ENCODE measurements around the gene PTPRM.

Gene PTPRM

GRCh38 chr18:8351161-8351560 is 784.0 kb downstream of the PTPRM start:
- no peak for DNase-seq

DNA sequence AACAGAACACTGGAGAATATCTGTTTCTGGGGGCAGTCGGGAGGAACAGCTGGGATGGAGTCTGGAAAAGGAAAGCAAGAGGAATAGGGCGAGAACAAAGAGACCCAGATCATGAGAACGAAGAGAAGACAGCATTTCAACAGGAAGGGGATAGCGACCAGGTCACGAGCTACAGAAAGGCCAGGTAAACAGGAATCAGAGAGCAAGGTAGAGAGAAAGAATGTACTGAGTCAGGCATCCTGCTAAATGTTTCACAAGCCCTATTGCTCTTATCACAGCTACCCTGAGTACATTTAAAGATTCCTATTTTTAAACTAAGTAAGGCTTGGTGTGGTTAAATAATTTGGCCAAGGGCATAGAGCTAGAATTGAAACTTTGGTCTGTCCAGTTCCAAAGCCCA is 787.2 kb downstream of the PTPRM start:
- no peak for DNase-seq

DNA sequence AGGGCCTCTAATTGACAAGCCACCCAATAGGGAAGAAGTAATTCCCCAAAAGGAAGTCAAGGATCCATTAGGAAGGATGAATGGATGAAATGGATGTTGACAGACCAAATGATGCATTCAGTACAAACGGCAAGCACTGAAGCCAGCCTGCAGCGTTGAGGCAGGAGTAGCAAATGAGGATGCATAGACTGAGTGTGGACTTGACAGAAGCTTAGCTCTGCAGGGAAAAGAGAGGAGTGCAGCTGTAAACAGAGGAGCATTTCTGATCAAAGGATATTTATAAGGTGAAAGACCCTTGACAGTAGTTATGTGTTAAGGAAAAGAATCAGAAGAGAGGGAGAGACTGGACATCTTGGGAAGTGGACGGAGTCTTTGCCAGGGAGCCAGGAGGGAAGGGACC is 788.9 kb downstream of the PTPRM start:
- no peak for DNase-seq

DNA sequence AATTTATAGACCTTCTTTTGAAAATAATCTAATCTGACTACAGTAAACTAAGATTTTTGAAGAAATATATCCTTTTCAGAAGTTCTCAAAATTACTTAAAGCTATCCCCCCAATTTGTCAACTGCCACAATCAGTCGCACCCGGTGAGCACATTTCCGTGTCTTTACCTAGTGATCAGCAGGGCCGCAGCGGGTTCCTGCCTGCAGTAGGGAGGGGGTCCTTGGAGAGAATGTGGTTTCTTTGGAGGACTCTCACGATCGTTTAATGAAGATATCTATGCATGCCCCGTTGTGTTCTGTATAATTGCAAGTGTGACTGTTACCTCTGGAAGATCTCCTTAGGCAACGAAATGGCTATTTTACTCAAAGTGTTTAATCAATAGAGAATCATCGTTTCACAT is 790.2 kb downstream of the PTPRM start:
- no peak for DNase-seq

DNA sequence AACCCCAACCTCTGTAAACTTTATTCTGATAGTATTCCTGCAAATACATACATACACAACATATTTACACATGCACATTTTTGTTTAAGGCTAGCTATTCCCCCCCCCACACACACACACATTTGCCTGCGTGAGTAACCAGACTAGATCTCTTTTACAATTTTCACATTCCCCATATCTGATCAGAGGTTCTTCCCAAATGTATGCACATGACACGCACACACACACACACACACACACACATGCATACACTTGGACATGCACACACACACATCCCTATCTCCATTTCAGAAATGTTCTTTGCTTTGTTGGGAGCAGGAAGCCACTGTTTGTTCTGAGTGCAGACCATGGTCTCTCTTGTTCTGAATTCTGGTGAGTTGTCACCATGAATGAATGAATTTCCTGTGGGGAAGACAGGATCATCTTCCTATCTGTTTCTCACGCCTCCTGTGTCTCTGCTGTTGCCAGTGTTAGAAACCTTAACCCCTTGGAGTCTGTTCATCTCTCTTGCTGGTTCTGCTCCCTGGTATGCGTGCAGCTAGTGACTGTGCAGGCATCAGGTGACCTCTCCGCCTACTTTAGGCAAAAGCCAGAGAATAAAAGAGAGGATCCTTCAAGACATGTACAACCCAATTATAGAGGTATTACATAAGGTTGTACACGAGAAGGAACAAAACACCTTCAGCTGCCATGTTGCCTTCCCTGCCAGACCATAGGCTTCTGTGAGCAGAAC is 791.1 kb downstream of the PTPRM start:
- no peak for DNase-seq

GRCh38 chr18:8359076-8359475 is 792.0 kb downstream of the PTPRM start:
- DNase-seq = no peak

GRCh38 chr18:8359481-8359880 is 792.4 kb downstream of the PTPRM start:
- DNase-seq = no peak

DNA sequence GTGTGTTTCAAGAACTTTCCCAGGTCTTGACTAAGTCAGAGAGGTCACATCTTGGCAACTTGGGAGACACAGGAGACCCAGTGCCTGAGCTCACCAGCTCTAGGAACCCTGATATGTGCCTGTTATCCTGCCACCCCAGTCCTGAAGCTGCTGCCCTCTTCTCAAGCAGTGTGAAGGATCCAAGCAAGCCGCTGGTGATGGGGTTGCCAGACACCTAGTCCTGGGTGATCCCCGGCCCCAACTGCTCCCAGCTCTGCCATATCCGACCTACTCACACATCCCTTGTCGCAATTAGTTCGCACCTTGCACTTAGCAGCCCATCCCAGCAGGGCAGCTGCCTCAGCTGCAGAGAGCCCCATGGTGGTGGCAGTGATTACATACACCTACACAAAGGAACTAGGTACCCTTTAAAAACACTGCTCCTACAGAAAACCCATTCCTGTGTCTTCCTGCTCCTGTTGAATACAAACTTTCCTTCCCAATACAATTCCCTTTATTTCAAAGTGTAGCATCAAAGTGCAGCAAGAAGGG is 794.9 kb downstream of the PTPRM start:
- no peak for DNase-seq

DNA sequence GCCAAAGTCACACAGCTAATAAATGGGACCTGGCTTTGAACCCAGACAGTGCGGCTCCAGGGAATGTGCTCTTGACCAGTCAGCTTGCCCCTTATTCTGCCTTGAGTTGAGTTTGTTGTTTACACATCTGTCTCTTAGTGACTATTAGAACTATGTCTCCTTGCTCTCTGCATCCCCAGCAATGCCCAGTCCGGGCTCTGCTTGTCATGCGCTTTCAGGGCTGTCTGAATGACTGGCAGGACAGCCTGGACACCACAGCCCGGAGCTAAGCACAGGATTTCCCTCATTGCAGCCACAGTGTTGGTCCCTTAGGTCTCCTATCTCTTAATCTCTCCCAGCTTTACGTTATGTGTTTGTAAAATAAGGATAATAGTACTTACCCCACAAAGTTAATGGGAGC is 795.7 kb downstream of the PTPRM start:
- DNase-seq = no peak

DNA sequence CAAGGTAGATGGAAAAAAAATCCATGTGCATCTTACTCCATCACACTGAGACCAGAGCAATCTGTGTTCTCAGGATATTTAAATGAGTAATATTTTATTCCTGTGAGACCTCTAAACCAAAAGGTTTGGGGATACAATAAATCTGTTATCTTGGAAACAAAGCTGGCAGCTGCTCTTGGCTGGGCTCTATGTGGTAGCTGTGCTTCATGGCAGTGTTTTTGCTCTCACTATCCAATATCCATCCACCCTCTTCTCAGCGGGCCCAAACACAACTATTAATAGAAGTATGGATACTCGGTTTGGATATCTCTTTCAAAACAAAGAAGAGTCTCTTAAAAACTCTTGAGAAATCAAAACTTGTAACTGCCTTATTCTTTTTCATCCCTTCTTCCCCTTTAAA is 797.3 kb downstream of the PTPRM start:
- DNase-seq = no peak

DNA sequence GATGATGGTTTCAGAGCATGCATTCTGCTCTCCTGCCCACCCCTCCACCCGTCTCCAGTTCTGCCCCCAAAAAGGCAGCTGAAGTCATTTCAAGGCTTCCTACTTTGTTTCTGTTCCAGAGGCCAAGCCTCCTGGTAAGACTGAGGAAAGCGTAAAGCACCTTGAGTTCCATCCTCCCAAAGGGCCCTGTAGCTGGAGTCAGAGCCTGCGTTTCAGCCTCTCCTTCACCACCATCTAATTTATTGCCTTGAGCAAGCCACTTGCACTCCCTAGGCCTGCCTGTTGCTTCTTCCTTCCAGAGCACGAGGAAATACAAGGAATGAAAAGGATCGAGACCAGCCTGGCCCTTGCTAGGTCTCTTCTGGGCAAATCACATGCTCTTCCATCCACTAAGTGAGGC is 797.9 kb downstream of the PTPRM start:
- DNase-seq = no peak

- no peak for DNase-seq
Observed at GRCh38 chr18:8365528-8365927, 798.4 kb downstream of the PTPRM start.

- DNase-seq = no peak
Observed at GRCh38 chr18:8366070-8366469, 799.0 kb downstream of the PTPRM start.

DNA sequence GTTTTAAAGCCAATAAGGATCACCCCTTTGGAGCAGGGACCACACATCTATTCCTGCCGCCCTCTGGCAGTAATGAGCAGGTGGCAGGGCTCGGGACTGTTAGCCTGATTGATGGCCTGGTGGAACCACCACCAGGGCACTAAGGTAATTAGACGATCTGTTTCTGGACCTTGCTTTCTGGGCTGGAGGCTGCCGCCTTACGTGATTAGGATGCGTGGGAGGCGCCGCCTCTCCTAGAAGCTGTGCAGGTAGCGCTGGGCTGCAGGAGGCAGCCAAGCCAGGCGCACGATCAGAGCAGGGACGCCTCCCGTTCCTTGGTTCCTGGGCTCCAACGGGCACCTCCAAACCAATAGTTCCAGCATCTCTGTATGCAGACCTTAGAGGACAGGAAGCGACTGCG is 799.5 kb downstream of the PTPRM start:
- no peak for DNase-seq

DNA sequence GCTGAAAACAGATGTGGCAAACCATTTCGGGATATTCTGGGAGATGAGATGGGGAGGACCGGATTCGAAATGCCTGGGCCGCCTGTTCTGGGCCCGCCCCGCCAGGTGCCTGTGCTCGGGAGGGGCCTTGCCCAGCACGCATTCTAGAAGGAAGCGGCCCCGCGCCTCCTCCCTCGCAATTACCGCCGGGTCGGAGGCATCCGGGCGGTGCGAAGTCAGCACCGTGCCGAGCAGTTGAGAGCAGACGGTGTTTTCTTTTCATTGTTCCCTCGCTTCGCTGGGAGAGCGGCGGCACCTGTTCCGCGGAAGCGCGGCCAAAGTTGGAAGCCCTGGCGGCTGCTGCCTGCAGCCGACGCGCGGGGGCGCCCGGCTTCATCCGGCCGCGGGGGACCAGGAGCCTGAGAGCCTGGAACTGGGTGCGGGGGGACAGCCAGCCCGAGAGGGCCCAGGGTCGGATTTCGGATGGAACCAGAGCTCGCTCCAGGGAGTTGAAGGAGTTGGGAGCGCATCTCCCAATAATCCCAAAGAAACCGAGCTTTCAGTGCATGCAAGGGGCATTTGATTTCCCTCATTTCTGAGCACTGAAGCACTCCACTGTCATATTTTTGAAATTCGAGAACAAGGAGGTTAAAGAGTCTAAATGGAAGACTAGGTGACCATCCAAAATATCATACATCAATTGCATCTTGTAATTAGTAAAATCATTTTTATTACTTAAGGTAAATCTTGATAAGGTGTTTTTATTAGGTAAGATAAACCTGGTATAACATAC is 800.3 kb downstream of the PTPRM start:
- peak; percentile 56 for DNase-seq

DNA sequence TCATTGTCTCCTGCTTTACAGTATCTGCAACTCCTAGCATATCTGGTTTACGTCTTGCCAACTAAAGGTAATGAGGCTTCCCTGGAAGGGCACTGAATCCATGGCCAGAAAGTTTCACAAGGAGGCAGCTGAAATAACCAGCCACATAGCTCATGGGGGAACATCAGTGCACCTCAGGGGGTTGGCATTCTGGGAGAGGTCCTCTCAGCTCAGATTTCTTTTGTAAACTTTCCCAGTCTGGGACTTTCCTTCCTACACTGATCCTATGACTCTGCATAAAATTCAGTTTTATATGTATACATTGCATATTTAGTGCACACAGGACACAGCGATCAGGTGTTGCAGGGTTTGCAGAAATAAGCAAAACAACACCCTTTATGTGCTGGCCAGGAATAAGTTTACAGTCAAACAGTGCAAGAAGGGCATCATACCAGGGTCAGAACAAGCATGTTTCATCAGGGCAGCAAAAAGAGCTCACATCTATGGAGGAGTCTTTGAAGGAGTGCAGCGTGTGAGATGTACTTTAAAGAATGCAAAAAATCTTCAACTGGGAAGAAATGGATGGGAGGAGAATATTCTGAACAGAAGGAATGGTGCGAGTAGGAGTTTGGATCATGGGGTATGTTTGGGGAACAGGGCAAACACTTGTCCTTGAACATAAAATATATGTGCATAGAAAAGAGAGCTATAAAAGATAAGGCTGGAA is 801.5 kb downstream of the PTPRM start:
- no peak for DNase-seq

DNA sequence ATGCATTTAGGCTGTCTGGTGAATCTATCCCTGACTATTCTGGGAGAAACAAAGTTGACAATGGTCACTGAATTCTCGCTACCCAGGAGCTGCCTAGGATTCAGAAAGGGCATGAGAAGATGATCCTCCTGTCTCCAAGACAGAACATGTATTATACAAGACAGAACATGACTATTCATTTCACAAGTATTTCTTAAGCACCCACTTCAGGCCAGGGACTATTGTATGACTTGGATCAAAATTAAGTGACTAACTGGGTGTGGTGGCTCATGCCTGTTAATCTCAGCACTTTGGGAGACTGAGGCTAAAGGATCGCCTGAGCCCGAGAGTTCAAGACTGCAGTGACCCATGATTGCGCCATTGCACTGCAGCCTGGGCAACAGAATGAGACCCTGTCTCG is 806.4 kb downstream of the PTPRM start:
- no peak for DNase-seq

DNA sequence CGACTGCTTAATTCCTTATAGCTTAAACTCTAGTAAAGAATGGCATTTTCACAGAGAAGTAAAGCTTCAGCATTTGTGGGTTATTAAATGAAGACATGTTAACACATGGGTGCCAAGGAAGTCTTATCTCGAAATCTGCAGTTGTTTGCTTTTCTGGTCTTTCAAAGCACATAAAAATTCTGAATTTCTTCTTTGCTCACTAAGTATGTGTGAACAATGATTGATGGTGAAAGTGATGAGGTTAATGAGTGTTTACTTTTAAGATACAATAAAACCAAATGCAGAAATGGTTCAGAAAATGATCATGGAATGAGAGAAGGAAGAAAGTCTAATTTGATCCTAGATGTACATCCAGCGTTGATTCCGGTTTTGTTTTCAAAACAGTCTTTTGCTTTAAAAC is 807.6 kb downstream of the PTPRM start:
- DNase-seq = no peak

- no peak for DNase-seq
Observed at GRCh38 chr18:8375249-8375648, 808.1 kb downstream of the PTPRM start.

- no peak for DNase-seq
Observed at GRCh38 chr18:8376113-8376512, 809.0 kb downstream of the PTPRM start.

DNA sequence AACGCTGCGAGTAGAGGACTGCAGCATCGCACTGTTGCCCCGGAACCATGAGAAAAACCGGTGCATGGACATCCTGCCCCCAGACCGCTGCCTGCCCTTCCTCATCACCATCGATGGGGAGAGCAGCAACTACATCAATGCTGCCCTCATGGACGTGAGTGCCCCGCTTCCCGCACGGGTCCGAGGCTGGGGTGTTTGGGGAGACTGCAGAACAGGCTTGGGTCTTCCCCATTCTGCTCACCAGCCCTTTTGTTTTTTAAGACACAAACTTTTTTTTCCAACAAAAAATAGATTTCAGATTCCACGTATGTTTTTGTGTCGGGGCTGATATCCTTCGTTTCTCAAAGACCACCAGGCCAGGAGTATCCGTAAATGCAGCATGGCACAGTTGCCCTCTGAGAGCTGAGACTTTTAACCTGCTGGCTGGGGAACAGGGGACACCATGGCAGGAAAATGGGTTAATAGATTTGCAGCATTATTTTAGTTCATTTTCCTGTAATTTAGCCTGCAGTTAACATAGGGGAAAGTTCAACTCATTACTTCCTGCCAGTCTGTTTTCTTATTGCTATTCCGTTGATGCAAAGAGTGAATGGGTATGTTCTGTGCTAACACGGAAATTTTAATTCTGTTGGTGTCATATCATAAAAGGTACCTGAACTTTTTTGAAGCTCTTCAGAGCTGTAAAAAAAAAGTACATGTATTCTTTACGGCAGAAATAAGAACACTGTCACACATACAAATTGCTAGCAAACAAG is 812.2 kb downstream of the PTPRM start:
- no peak for DNase-seq

DNA sequence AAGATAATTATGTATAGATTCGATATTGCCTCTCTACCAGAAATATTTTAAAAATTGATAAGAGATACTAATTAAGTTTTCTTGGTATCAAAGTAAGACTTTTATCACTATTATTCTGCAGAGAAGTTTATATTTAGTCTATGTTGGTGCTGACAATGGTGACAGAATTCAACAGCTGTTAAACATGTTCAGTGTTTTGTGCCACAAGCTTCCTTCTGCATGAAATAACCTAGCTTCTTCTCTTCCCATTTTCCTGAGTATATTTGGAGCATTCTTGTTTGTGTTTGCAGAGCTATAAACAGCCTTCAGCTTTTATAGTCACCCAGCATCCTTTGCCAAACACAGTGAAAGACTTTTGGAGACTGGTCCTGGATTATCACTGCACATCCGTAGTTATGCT is 812.9 kb downstream of the PTPRM start:
- no peak for DNase-seq

DNA sequence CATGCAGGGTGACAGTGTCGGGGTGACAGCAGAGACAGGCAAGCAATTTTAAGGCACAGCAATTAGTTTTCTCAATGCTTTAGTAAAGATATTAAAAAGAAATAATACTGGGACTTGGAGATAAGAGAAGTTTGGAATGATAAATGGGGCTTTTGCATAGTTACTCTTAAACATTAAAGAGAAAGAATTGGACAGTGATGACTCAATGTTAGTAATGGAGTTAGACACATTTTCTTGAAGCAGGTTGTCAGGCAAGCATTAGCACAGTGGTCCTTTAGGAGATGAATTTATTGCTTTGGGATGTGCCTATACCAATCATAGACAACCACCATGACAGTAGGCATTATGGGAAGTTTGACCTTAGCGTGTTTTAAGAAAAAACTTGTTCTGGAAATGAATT is 813.8 kb downstream of the PTPRM start:
- no peak for DNase-seq

Measured in femur (tissue), 1 donor.